ENCODE data around the gene PRKAG2.
A peak's percentile ranks its signal among the peaks of the same experiment; 100 is the strongest.

The PRKAG2 gene

DNA sequence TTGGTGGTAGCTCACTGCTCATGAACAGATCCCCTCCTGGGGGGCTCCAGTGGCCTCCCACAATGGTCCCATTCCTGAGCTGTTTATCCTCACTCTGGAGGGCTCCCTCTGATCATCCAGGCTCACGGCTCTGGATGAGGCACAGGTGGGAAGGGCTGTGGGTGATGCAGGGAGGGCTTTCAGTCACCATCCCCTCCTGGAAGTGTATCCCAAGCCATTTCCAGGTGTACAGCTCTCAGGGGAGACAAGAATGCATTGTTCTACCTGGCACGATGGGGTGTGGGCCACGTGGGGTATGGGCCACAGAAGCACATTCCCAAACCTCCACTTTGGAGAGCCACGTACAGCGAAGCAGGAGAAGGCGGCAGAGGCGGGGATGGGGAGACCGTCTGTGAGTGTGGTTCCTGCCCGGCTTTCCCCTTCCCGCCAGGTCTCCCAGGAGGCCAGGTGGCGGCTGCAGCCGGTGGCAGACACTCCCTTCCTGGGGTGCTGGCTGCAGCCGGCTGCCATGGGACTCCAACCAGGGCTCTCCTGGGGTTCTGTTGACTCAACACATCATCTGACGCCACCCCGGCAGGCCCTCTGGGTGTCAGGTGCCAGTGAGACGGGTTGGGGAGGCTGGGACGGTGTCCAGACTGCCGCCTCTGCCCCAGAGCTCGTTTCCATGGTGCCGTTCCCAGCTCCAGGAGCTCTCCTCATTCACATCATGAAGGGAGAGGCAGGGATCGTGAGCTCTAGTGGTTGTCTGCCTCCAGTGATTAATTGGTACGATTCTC lies 187.5 kb downstream of the PRKAG2 start:
- DNase-seq = no peak

GRCh38 chr7:151688236-151688780 lies 188.6 kb downstream of the PRKAG2 start:
- no peak for DNase-seq

- peak; percentile 98 for DNase-seq
Measured at GRCh38 chr7:151687523-151688235, 189.2 kb downstream of the PRKAG2 start.

DNA sequence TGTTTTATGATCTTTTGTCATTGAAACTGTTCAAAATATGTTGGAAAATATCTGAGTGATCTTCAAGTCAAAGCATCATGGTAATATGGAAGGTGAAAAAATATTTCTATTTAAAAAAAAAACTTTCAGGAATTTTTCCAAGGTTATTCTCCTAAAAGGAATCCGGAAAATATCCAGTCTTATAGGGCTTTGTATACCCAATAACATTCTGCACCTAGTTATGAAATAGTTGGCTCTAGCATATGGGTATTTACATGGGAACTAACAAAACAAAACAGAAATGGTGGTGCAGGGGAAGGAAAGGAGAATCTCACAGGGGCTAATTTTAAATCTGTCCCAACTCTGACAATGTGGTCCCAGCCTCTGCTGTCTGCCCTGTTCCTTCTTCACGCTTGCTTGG lies 190.1 kb downstream of the PRKAG2 start:
- no peak for DNase-seq

DNA sequence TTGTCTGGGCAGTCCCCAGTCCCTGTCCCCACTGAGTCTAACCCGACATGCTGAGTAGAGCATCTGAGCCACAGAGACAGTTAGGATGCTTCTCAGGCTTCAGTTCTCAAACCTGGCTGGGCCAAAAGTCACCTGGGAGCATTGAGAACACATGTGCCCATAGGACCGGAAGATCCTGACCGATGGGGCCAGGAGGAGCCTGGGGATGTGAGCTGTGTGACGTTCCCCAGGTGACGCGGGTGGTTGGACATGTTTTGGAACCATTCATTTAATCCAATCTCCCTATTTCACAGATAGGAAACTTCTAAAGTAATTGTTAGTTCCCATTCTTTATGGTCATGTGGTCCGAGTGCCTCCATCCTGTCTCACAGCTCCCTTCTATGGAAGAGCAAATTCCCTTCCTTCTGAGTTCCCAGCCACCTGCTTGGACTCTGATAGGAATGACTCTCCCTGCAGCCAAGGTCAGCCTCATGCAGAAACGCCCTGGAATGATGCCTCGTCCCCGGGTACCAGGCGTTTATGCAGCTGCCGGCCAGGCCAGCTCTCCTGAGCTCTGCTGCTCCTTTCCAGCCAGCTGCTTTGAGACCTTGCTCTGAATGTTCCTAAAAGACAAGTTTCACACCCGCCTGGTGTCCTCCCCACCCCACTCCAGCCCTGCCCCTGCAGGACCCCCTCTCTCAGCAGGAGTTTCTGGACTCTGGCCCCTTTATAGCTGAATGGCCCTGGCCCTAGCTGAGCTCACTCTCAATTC lies 190.7 kb downstream of the PRKAG2 start:
- no peak for DNase-seq

GRCh38 chr7:151684408-151685175 lies 192.3 kb downstream of the PRKAG2 start:
- DNase-seq = peak; percentile 43

DNA sequence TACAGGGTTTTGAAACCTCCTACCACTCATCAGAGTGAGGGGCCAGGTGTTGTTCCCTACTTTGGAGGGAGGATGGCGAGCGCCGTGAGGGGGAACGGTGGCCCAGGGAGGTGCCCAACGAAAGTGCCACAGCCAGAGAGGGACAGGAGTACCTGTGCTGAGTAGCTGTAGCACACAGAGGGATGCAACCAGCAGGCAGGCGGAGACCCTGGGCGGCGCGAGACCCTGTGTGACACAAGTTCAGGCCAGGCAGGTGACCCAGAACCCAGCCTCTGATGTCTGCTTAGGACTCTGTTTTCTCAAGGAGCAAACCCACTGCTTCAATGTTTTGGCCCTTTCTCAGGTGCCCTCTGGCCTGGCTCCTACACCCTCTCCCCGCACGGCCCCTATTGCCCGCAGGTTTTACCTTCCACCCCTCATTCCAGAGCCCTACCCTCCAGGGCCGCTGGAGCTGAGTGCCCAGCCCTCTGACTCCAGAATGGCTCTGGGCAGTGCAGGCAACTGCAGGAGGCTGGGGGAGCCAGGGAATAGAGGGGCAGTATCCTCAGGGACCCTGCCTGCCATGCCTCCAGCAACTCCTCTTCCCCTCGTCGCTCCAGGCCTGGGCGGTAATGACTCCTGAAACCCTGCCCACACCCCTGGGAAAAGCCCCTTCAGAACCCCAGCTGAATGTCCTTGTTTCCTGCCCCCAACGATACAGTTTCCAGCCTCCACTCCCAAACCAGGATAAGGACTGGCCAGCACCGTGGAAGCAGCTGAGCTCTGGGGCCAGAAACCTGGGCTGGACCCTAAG lies 193.1 kb downstream of the PRKAG2 start:
- DNase-seq = no peak

GRCh38 chr7:151682831-151683614 lies 193.9 kb downstream of the PRKAG2 start:
- DNase-seq = no peak

DNA sequence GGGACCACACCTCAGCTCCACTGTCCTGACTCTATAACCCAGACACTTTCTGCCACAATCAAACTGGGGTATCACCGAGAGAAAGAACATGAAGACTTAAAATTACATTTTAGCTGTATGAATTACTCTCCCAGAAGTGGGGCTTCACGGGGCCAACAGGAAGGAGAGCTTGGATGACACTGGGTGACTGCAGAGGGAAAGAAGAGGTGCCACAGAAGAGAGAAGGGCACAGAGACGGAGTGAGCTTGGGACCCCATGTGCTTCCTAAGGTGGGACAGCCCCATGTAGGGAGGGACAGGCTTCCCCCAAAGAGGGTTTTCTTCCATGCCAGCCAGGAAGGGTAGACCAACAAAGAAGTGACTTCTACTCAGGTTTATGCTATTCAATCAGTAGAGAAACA lies 195.2 kb downstream of the PRKAG2 start:
- no peak for DNase-seq

- DNase-seq = peak; percentile 46
Measured at GRCh38 chr7:151680810-151681209, 196.1 kb downstream of the PRKAG2 start.

DNA sequence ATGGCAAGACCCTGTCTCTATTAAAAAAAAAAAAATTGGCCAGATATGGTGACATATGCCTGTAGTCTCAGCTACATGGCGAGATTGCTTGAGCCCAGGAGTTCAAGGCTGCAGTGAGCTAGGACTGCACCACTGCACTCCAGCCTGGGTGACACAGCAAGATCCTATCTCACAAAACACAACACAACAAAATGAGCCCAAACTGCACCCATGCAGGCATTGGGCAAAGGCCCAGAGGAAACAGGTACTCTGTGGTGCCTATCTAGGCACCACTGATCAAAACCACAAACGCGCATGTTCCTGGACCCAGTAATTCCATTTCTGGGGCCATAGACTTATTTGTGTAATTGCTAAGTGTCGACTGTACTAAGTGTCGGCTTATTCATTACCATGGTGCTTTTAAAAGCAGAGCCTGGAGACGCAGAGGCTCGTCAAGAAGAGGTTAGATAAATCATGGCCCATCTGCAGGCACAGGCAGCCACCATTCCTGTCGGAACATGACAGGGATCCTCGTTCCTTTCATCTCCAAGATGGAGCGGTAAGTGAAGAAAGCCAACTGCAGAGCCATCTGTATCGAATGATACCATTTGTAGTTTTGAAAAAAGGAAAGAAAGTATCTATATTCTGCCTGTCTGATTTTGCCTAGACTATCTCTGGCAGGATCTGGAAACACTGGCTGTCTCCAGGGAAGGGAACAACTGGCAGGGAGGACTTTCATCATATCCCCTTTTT lies 196.9 kb downstream of the PRKAG2 start:
- no peak for DNase-seq

DNA sequence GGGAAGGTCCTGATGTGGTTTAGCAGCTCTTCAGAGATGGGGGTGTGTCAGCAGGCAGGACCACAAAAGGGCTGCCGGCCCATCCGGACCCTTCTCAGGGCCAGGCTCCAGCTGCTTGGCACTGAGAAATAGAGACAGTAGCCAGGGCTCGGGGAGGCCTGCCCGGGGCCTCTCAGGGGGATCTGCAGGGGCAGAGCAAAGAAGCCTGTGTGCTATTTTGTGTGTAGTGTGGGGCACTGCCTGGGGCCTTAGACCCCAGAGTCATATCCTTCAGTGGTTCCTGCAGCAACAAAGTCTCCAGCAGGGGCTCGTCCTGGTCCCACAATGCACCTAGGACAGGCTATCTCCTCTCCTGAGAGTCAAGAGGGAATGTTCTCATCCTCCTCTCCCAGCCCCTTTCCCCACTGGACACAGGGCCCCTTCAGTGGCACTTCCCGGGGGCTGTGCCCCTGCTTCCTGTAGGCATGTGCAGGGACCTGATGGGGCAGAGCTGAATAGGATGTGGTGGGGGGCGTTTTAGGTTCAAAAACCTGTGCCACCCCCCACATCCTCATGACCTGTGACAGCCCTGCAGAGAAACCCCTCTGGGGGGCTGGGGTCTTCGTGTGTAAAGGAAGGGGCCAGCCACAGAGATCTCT lies 197.7 kb downstream of the PRKAG2 start:
- no peak for DNase-seq

DNA sequence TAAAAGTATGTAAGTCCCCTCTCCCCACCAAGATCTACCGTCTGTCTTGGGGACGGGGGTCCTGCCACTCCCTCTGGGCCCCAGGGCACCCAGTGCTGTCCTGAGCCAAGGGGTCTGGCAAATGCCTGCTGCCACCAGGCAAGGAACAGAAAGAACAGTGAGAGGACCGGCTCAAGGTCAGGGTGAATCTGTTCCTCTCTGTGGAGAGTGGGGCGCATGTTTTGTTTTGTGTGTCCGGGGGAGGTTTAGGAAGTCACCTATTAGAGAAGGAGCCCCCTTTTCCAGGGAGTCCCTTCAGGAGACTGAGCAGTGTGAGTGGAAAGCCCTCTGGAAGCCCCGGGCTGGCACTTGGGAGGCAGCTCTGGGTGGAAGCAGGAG lies 198.7 kb downstream of the PRKAG2 start:
- DNase-seq = no peak

- DNase-seq = no peak
Measured at GRCh38 chr7:151677581-151678226, 199.2 kb downstream of the PRKAG2 start.

GRCh38 chr7:151676759-151677158 lies 200.2 kb downstream of the PRKAG2 start:
- no peak for DNase-seq

DNA sequence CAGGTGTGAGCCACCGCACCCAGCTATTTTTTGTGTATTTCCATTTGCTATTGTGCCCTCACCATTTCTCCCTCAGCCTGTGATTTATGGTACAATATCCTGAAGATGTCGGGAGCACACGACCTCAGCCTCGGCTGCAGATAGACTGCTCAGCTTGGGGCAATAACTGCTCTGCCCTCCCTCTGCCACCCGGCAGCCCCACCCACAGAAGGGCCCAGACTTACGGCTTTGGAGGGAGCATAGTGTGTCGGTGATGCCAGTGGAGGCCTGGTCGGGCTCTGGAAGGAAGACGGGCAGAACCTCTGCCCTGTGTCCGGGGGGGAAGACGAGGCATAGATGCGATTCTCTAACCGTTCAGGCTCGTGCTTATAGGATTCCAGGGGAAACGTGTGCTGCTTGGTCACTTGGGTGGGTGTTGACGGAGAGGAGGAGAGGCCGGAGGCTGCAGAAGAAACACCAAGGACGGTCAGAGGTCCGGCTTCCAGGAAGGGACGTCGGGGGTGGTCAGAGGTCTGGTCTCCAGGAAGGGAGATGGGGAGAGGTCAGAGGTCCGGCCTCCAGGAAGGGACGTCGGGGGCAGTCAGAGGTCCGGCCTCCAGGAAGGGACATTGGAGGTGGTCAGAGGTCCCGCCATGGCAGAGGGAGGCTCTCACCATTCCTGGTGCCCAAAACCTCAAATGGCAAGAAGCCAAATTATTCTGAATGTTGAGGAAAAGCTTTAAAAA lies 201.6 kb downstream of the PRKAG2 start:
- no peak for DNase-seq

DNA sequence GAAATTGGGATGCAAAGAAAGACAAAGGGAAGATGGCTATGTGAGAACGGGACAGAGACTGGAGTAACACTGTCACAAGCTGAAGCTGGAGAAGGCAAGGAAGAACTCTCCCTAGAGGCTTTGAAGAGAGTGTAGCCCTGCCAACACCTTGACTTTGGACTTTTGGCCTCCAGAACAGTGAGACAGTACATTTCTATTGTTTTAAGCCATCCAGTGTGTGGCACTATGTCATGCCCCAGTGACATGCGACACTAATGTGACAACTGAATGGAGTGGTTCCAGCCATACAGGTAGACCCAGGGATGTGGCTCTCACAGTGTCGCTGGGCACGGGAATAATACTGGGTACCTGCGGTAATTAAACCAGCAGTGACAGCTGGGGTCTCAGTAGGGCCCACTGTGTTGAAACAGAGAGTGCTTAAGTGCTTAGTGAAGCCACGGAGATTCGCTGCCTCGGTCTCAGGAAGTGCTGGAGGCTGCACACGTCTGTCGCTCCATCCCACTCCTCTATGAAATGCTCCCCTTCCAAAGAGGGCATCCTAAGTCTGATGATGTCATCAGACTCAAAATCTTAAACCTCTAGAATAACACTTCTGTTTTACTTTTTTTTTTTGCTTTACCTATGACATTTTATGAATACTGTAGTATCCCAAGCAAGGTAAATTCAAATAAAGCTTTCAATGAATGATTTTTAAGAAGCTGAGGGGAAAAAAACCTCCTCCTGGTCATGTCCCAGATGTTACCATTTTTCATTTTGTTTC lies 202.6 kb downstream of the PRKAG2 start:
- no peak for DNase-seq

Data from fibroblast of skin of abdomen (primary cell).